Measurements from ENCODE around the gene DACH1. TPM values are rescaled to one million over a fixed set of nuclear protein-coding genes. Genes with fewer than 3 reads are reported as not detected.

Gene DACH1
- total RNA-seq, 4 donors from 2014 or later: 0.98 to 1.6 (median 1.0) TPM

DNA sequence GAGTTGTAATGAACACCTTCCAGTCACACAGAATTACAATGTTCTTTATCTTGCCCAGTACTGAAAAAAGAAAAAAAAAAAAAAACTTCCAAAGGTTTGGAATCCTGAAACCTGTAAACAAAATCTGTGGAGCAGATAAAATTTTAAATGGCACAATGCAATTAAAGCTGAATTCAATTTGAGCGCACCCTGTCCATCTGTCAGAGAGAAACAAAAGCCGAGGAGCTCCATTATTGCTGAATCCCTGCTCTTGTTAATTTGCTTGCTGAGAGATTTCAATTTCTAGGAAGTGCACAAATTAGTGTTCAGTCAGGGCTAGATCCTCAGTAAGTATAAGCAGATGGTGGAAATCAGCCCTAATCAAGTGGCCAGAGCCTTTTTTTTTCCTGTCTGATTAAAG, 65.2 kb downstream of the DACH1 start:
- ATAC-seq: no peak
- no peaks in the 10 kb centered on the region for H3K4me1 ChIP-seq
- H3K4me3 ChIP-seq: no peak overlapping the region
- intact Hi-C loops (cut with DNase I; ENCODE audit: low total_unique reads) (no loop called here), in situ Hi-C loops (cut with MboI; ENCODE audit: low sequenced_read_pairs in 4 of 4) (no loop called here)
- no peak overlapping the region for H3K27ac ChIP-seq
- H3K9me3 ChIP-seq: no peaks in the 10 kb centered on the region
- TF ChIP-seq, protein P1, sequence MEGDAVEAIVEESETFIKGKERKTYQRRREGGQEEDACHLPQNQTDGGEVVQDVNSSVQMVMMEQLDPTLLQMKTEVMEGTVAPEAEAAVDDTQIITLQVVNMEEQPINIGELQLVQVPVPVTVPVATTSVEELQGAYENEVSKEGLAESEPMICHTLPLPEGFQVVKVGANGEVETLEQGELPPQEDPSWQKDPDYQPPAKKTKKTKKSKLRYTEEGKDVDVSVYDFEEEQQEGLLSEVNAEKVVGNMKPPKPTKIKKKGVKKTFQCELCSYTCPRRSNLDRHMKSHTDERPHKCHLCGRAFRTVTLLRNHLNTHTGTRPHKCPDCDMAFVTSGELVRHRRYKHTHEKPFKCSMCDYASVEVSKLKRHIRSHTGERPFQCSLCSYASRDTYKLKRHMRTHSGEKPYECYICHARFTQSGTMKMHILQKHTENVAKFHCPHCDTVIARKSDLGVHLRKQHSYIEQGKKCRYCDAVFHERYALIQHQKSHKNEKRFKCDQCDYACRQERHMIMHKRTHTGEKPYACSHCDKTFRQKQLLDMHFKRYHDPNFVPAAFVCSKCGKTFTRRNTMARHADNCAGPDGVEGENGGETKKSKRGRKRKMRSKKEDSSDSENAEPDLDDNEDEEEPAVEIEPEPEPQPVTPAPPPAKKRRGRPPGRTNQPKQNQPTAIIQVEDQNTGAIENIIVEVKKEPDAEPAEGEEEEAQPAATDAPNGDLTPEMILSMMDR (IDR thresholded peaks at IDR 0.05 in 4 of 5, conservative IDR thresholded peaks at IDR 0.05 in 1 of 5): no peak
- no peak for TF ChIP-seq POLR2A (IDR thresholded peaks at IDR 0.05)
- no peak for DNase-seq
- H3K27me3 ChIP-seq: no peaks in the 10 kb centered on the region
- H3K36me3 ChIP-seq: no peaks in the 10 kb centered on the region

DNA sequence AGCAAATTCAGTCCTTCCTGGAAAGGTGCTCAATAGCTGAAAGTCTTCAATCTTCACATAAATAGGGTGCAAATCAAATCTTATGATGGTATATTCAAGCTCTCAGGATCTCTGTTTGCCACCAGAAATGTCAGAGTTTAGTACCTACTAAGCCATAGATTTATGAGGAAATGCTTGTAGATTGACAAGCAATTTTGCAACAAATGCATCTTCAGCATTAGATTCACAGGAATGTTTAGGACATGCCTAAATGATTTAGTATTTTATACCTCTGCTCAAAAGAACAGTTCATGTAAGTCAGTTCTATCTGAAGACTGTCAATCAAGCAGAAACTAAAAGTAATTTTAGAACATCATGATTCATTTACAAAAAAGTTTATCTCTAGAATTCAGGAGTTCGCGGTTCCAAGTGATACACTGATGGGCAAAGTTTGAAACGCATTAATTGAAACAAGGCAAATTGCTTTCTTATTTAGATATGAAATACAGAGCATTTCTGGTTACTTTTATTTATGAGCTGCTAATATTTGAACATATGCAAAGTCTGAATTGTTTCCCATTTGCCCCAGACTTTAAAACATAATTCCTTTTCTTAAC, 65.7 kb downstream of the DACH1 start:
- Histone ChIP-seq H3K4me3 (no peak overlapping the region), H3K36me3 (no peaks in the 10 kb centered on the region), H3K4me1 (no peaks in the 10 kb centered on the region), H3K27ac (no peak overlapping the region), H3K27me3 (no peaks in the 10 kb centered on the region), H3K9me3 (no peaks in the 10 kb centered on the region)
- ATAC-seq (no peak), DNase-seq (no peak)
- intact Hi-C loops (cut with DNase I; ENCODE audit: low total_unique reads) (no loop called here), in situ Hi-C loops (cut with MboI; ENCODE audit: low sequenced_read_pairs in 4 of 4) (no loop called here)
- no peak for TF ChIP-seq POLR2A (IDR thresholded peaks at IDR 0.05)
- TF ChIP-seq, protein P1 (IDR thresholded peaks at IDR 0.05 in 4 of 5, conservative IDR thresholded peaks at IDR 0.05 in 1 of 5): no peak

DNA sequence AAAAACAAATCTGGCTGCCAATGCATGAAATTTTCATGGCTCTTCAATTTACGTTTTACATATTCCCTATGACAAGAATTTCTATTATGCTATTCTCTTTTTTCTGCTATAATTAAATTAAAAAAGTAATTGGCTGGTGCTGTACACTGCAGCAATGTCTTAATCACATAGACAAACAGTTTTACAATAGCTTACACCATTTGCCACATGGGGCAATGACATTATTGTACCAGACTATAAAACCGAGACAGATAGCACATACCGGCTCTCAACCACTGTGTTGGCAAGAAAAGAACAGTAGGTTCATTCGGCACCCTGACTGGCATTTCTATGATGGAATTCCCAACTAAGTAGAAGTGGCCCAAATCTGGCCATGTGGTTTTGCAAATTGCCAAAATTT, 67.7 kb downstream of the DACH1 start:
- H3K9me3 ChIP-seq: no peaks in the 10 kb centered on the region
- in situ Hi-C loops (cut with MboI; ENCODE audit: low sequenced_read_pairs in 4 of 4): no loop called here
- TF ChIP-seq, protein P1 (IDR thresholded peaks at IDR 0.05 in 4 of 5, conservative IDR thresholded peaks at IDR 0.05 in 1 of 5): no peak
- TF ChIP-seq POLR2A (IDR thresholded peaks at IDR 0.05): no peak
- no peaks in the 10 kb centered on the region for H3K27me3 ChIP-seq
- no peaks in the 10 kb centered on the region for H3K4me1 ChIP-seq
- intact Hi-C loops (cut with DNase I; ENCODE audit: low total_unique reads): no loop called here
- no peak for ATAC-seq
- DNase-seq: no peak
- H3K36me3 ChIP-seq: no peaks in the 10 kb centered on the region
- no peak overlapping the region for H3K27ac ChIP-seq
- H3K4me3 ChIP-seq: no peak overlapping the region

DNA sequence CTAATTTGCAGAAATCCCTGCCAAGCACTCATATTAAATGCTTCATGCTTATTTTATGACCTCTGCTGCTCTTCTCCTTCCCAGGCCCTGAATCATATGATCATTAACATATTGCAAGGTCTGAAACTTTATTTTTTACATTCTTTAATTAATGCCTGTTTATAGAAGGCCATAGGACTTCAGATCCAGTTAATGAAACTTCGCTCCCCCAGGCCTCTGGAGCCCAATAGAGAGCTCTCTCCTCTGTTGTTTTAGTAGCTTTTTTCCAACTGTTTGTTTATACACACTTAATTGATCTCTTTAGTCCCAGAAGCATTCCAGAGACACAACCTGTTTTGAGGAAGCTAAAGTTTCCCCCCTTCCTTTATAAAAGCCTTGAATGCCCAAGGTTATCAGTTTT, 68.3 kb downstream of the DACH1 start:
- H3K4me1 ChIP-seq: no peaks in the 10 kb centered on the region
- ATAC-seq: no peak
- H3K4me3 ChIP-seq: no peak overlapping the region
- H3K9me3 ChIP-seq: no peaks in the 10 kb centered on the region
- no peaks in the 10 kb centered on the region for H3K36me3 ChIP-seq
- TF ChIP-seq, protein P1 (IDR thresholded peaks at IDR 0.05 in 4 of 5, conservative IDR thresholded peaks at IDR 0.05 in 1 of 5): no peak
- TF ChIP-seq POLR2A (IDR thresholded peaks at IDR 0.05): no peak
- no peaks in the 10 kb centered on the region for H3K27me3 ChIP-seq
- no peak overlapping the region for H3K27ac ChIP-seq
- in situ Hi-C loops (cut with MboI; ENCODE audit: low sequenced_read_pairs in 4 of 4) (no loop called here), intact Hi-C loops (cut with DNase I; ENCODE audit: low total_unique reads) (no loop called here)
- DNase-seq: no peak

DNA sequence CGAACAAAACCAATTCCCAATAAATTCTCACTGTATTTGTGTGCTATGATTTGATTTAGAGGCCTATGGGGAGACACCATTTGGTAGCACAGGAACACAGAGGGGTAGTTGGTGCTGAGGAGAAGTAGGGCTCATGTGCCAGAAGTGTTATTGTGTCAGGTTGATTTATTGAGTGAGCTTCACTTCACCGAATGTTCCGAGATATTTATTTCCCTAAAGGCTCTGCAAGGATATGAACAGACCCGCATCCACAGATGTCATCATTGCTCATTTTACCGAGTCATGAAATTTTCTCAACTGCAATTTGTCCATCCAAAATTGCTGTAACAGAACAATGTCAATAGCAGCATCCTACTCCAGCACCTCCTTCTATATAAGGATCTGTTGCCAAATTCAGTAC, 69.5 kb downstream of the DACH1 start:
- Histone ChIP-seq H3K27me3 (no peaks in the 10 kb centered on the region), H3K36me3 (no peaks in the 10 kb centered on the region), H3K9me3 (no peaks in the 10 kb centered on the region), H3K27ac (no peak overlapping the region), H3K4me1 (no peaks in the 10 kb centered on the region), H3K4me3 (no peak overlapping the region)
- in situ Hi-C loops (cut with MboI; ENCODE audit: low sequenced_read_pairs in 4 of 4) (no loop called here), intact Hi-C loops (cut with DNase I; ENCODE audit: low total_unique reads) (no loop called here)
- TF ChIP-seq POLR2A (IDR thresholded peaks at IDR 0.05): no peak
- TF ChIP-seq, protein P1 (IDR thresholded peaks at IDR 0.05 in 4 of 5, conservative IDR thresholded peaks at IDR 0.05 in 1 of 5): no peak
- DNase-seq: no peak
- no peak for ATAC-seq
